HUES64 (cell line): ENCODE measurements around the gene SETD5. TPM values are rescaled to one million over a fixed set of nuclear protein-coding genes. Genes with fewer than 3 reads are reported as not detected.

Experiments
- H3K27ac ChIP-seq: 2 replicates; pipeline ENCODE4 v1.7.0; 2013; ENCODE audit warnings: low read depth, low read length, inconsistent platforms
- H3K27me3 ChIP-seq: 2 replicates; pipeline ENCODE4 v1.6.1; 2013; ENCODE audit warnings: mild to moderate bottlenecking, low read length; ENCODE audit not compliant: insufficient read depth
- H3K36me3 ChIP-seq: 2 replicates; pipeline ENCODE4 v1.6.1; 2013; ENCODE audit warnings: mild to moderate bottlenecking, low read length; ENCODE audit not compliant: insufficient read depth
- H3K4me1 ChIP-seq: 2 replicates; pipeline ENCODE4 v1.6.1; 2013; ENCODE audit warnings: mild to moderate bottlenecking, low read length, moderate library complexity; ENCODE audit not compliant: insufficient read depth
- H3K4me3 ChIP-seq: 2 replicates; pipeline ENCODE4 v1.5.1; 2013; ENCODE audit warnings: mild to moderate bottlenecking, low read length, moderate library complexity
- H3K9ac ChIP-seq: 2 replicates; pipeline ENCODE4 v1.6.1; 2013; ENCODE audit warnings: mild to moderate bottlenecking, low read depth, low read length
- H3K9me3 ChIP-seq: 2 replicates; pipeline ENCODE4 v1.6.1; 2013; ENCODE audit warnings: low read depth, low read length; ENCODE audit not compliant: insufficient read depth
- WGBS: fragments of 150-250, 120-280 bp; methylation state at CpG from one replicate; pipeline ENCODE4 v1.1.7; 2013; ENCODE audit warnings: missing lambda C conversion rate; 5-methylcytosine and 5-hydroxymethylcytosine counted together
- polyA plus RNA-seq, 2 experiments: library from polyadenylated mRNA; stranded (reverse); fragments of 50-300 nt; gene quantifications; one replicate each; pipeline ENCODE4 v1.2.3, GENCODE V29; 2013

SETD5 gene, protein sequence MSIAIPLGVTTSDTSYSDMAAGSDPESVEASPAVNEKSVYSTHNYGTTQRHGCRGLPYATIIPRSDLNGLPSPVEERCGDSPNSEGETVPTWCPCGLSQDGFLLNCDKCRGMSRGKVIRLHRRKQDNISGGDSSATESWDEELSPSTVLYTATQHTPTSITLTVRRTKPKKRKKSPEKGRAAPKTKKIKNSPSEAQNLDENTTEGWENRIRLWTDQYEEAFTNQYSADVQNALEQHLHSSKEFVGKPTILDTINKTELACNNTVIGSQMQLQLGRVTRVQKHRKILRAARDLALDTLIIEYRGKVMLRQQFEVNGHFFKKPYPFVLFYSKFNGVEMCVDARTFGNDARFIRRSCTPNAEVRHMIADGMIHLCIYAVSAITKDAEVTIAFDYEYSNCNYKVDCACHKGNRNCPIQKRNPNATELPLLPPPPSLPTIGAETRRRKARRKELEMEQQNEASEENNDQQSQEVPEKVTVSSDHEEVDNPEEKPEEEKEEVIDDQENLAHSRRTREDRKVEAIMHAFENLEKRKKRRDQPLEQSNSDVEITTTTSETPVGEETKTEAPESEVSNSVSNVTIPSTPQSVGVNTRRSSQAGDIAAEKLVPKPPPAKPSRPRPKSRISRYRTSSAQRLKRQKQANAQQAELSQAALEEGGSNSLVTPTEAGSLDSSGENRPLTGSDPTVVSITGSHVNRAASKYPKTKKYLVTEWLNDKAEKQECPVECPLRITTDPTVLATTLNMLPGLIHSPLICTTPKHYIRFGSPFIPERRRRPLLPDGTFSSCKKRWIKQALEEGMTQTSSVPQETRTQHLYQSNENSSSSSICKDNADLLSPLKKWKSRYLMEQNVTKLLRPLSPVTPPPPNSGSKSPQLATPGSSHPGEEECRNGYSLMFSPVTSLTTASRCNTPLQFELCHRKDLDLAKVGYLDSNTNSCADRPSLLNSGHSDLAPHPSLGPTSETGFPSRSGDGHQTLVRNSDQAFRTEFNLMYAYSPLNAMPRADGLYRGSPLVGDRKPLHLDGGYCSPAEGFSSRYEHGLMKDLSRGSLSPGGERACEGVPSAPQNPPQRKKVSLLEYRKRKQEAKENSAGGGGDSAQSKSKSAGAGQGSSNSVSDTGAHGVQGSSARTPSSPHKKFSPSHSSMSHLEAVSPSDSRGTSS (N-terminal part only)
- 111 TPM for polyA plus RNA-seq (2013, experiment 1 of 2)
- 141 TPM for polyA plus RNA-seq (2013, experiment 2 of 2)

DNA sequence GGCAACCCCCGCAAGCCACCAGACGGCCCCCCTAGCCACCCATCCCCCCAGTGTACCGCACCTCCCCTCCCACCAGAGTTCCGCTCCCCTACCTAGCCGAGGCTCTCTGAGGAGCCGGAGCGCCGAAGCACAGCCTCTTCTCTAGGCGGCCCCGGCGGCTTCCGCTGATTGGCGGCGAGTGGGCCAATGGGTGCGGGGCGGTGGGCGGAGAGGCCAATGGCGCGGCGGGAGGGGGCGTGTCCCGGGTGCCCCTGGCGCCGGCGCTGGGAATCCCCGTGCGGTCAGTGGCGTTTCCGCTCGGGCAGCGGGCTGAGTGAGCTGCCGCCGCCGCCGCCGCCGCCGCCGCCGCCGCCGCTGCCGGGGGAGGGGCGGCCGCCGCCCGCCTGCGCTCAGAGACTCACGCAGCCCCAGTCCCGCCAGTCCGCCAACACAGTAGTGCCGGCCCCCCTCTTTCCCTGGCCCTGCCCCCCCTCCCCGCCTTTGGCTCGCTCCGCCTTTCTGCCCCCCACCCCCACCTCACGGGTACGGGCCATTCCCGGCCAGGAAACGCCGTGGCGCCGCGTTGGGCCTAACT is at the start of gene SETD5:
Gene SETD5 (plus strand): TSS at position 284 of the 574 bp plus-strand sequence. CDS start 31,324 bp downstream, outside the sequence.
- H3K27ac ChIP-seq, result peak within 1 kb of the TSS; percentile 99
- peaks cover 31% of the 10 kb centered on the region for H3K36me3 ChIP-seq
- H3K4me3 ChIP-seq, result peak within 1 kb of the TSS; percentile 98
- peaks cover 45% of the 10 kb centered on the region for H3K4me1 ChIP-seq
- no peaks in the 10 kb centered on the region for H3K27me3 ChIP-seq
- H3K9me3 ChIP-seq, result no peaks in the 10 kb centered on the region
- under 1% methylated on average over 63 of the region's 63 CpGs for WGBS
- H3K9ac ChIP-seq, result peak within 1 kb of the TSS; percentile 99

DNA sequence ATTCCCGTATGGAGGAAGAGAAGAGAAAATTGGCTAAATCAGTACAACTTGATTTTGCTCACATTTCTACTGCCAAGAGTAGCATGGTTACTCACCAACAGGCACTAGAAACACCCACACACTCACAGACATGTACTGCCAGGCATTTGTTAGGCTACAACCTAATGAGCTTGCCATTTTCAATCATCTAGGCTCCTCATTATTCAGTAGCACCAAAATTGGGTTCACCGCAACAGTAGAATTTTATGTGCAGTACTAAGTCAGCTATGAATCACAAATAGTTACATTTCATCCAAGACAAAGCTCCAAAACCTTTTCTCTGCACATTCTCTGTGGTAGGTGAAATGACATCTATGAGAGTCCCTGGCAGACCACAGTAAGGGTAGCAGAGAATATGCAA is 49.5 kb upstream of the SETD5 start:
- no peak overlapping the region for H3K4me3 ChIP-seq
- no peak overlapping the region for H3K27ac ChIP-seq
- H3K9ac ChIP-seq, result no peak overlapping the region
- no peaks in the 10 kb centered on the region for H3K9me3 ChIP-seq
- peaks cover 26% of the 10 kb centered on the region for H3K4me1 ChIP-seq
- H3K27me3 ChIP-seq, result no peaks in the 10 kb centered on the region
- WGBS, result 100% methylated on average over 2 of the region's 2 CpGs
- H3K36me3 ChIP-seq, result no peaks in the 10 kb centered on the region

DNA sequence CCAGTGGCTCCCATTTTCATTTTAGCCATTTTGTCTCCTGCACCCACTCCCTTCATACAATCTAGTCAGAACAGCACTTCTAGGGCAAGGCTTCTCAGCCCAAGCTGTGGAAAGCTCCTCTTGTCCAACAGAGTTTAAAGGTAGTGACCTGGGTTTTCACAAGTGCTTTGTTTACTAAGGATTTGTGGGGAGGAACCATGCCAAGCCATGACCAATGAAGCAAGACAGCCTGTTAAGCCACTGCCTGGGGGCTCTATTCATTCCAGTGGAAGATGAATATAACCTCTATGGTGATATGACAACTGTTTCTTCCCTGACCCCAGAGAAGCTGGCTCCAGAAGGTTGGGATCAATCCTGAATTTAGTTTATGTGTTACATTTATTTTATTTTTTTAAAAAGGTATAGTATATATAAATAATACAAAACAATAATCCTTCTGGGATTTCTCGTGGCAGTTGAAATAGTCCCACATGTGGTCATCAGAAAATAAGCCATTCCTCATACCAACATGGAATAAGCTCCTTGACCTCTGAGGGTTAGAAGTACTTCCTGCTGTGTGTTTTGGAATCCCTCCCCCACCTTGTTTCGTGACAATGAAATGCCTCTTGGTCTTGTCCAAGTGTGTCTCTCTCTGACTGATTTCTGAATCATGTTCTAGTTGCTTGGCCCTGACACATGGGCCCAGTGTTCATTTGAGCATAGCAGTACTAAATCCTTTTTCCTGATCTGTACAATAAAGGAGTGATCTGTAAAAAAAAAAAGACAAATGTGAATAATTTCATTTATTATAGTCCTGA is 47.9 kb upstream of the SETD5 start:
- Histone ChIP-seq H3K27me3 (no peaks in the 10 kb centered on the region), H3K36me3 (no peaks in the 10 kb centered on the region), H3K9ac (no peak overlapping the region), H3K4me1 (peaks cover 37% of the 10 kb centered on the region), H3K9me3 (no peaks in the 10 kb centered on the region), H3K4me3 (no peak overlapping the region), H3K27ac (no peak overlapping the region)
- 77% methylated on average over 1 of the region's 2 CpGs for WGBS

DNA sequence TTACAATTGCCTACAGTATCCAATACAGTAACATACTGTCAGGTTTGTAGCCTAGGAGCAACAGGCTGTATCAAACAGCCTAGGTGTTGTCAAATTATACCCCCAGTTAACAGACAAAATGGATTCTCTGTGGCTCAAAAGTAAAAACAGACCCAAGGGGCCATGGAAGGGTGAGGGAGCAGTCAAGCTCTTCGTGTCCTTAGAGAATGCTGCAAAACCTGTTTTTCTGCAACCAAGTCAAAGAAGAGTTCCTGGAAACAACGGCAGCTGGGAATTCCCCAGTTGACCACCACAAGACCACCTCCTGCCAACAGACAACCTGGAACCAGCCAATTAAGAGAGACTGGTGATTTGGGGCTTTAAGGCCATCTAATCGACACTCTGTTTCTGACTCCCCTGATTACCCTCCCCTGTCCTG is 45.7 kb upstream of the SETD5 start:
- Histone ChIP-seq H3K36me3 (no peaks in the 10 kb centered on the region), H3K4me1 (peaks cover 37% of the 10 kb centered on the region), H3K27me3 (no peaks in the 10 kb centered on the region), H3K9ac (peak overlapping the region; percentile 56), H3K9me3 (no peaks in the 10 kb centered on the region), H3K27ac (peak overlapping the region; percentile 67; the same call in 1 of the 2 replicates), H3K4me3 (no peak overlapping the region)
- WGBS, result 74% methylated on average over 3 of the region's 3 CpGs

DNA sequence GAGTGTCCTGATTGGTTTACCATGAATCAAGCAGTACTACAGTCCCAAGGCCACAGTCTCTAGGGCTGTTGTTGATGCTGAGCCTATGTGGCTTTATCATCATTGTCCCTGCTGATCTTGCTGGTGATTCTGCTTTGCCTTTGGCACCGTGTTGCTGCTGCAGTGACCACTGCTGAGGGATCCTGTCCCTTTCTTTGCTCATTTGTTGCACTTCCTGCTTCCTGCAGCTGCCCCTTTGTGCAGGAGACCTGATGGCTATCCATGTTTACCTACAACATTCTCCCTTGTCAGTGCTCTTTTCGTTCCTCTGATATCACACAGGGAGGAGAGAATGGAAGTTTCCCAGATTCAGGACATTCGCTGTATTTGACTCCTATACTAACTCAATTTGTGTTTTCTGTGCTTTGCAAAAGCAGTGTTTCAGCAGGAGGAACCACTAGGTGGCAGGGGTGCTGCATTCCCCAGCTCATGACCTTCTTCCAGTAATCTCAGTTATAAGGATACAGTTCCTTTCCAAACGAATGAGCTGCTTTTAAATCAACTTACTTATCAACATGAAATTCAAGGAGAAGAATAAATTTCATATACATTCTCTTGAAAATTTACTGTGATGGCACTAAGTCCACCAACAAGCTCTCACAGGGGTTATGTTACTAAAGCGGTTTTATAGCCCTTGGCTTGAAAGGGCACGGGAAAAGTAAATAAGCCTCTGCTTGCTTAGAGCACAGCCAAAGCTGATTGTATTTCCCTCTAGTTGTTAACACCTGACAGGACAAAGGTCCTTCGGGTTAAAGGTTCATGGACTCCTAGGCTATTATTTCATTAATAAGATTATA is 44.3 kb upstream of the SETD5 start:
- H3K27me3 ChIP-seq, result no peaks in the 10 kb centered on the region
- H3K36me3 ChIP-seq, result no peaks in the 10 kb centered on the region
- H3K4me3 ChIP-seq, result no peak overlapping the region
- no peaks in the 10 kb centered on the region for H3K9me3 ChIP-seq
- 0 out of 2 replicates have a peak overlapping the region, but pooled peaks have one; percentile 4 for H3K9ac ChIP-seq
- H3K4me1 ChIP-seq, result peaks cover 32% of the 10 kb centered on the region
- H3K27ac ChIP-seq, result peak overlapping the region; percentile 27
- WGBS, result 44% methylated on average over 6 of the region's 7 CpGs

DNA sequence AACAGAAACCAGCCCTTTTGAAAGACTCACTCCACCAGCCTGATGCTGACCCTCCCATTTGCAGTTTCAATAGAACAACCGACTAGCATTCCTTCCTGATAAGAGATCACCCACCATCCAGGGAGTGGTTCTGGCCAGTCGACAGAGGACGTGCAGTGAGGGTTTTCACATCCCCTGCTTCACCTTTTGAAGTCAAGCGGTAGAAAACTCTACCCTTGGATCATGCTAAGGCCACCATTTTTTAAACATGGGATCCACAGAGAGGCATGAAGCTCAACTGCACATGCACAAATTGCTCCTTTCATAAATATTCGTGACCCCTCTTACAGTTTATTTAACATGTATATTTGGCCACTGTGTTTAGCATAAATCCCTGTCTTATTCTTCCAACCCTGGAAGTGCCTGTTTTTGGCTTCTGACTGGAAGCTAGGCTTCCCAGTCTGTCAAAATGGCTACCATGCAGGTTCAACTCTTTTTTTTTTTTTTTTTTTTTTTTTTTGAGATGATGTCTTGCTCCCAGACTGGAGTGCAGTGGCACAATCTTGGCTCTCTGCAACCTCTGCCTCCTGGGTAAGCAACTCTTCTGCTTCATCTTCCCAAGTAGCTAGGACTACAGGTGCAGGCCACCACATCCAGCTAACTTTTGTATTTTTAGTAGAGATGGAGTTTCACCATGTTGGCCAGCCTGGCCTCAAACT is 35.6 kb upstream of the SETD5 start:
- Histone ChIP-seq H3K27me3 (no peaks in the 10 kb centered on the region; the same call in 1 of the 2 replicates), H3K4me3 (peak overlapping the region; percentile 75; the same call in 1 of the 2 replicates), H3K4me1 (peaks cover 5% of the 10 kb centered on the region; the same call in 1 of the 2 replicates), H3K9ac (no peak overlapping the region), H3K27ac (no peak overlapping the region), H3K9me3 (no peaks in the 10 kb centered on the region), H3K36me3 (peaks cover 24% of the 10 kb centered on the region)
- 90% methylated on average over 5 of the region's 5 CpGs for WGBS

DNA sequence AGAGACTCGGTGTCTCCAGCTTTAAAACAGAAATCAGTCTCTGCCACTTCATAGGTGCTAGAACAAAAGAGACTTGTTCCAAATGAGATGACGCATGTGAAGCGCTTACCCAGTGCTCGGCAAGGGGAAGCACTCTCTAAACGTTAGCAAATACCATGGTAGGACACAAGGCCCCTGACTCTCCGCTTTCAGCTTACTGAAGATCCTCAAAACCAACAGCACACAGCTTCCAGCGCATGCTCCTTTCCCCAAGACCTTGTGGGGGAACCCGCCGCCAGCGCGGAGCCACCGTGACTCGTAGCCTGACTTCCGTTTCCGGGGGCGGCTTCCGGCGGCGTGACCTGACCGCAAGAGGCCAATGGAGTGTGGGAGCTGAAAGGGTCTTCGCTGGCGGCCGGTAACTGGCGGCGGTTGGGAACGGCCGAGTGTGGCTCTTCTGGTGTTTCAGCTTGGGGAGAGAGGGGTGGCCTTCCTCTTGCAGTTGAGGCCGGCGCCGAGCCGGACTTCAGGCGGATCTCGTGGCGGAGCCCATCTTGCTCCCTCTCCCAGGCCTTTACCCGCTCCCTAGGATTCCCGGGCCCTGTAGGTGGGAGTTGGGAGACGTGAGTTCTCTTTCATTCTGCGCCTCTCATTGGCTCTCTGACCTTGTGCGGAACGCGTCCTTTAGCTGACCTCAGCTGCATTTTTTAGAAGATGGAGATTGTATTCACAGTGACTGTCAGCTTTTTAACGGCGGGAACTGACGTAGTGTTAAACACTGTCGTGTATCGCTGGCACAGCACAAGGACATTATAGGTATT is 34.5 kb upstream of the SETD5 start, which contains the start of gene THUMPD3:
Gene THUMPD3 (plus strand): TSS at position 324 of the 800 bp plus-strand sequence. CDS start 2,015 bp downstream, outside the sequence.
- peak within 1 kb of the TSS; percentile 94 for H3K27ac ChIP-seq
- H3K9ac ChIP-seq, result peak within 1 kb of the TSS; percentile 90
- peaks cover 5% of the 10 kb centered on the region; the same call in 1 of the 2 replicates for H3K4me1 ChIP-seq
- 1% methylated on average over 46 of the region's 46 CpGs for WGBS
- H3K9me3 ChIP-seq, result no peaks in the 10 kb centered on the region
- H3K4me3 ChIP-seq, result peak within 1 kb of the TSS; percentile 75
- peaks cover 33% of the 10 kb centered on the region for H3K36me3 ChIP-seq
- no peaks in the 10 kb centered on the region; the same call in 1 of the 2 replicates for H3K27me3 ChIP-seq

DNA sequence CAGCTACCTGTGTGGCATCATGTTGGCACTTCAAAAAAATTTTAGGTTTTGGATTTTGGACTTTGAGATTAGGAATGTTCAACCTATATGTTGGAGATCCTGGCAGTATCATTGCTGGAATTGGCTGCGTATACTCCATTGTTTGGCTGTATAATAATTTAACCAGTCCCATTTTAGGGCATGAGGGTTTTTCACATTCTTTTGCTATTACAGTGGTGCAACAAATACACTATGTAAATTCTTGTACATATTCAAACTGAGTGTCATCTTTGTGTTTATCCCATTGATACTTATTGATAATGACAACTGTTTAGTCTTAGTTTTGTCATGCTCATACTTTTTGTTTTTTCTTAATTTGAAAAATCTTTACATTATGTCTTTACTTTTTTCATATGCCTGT is 27.9 kb upstream of the SETD5 start:
- Histone ChIP-seq H3K27ac (no peak overlapping the region), H3K4me1 (no peaks in the 10 kb centered on the region), H3K27me3 (no peaks in the 10 kb centered on the region), H3K9me3 (no peaks in the 10 kb centered on the region), H3K4me3 (no peak overlapping the region), H3K9ac (no peak overlapping the region), H3K36me3 (peaks cover 96% of the 10 kb centered on the region)
- WGBS, result 100% methylated on average over 1 of the region's 1 CpG
